ENCODE data around the gene RPL38.

Gene RPL38

GRCh38 chr17:74201948-74202347, 1.5 kb upstream of the RPL38 start:
- no peaks in the 10 kb centered on the region for H3K27me3 ChIP-seq (ENCODE audit: low read length)
- TF ChIP-seq CTCF (IDR thresholded peaks at IDR 0.05; ENCODE audit: insufficient read depth, low read length, poor library complexity, severe bottlenecking) (no peak), EZH2phosphoT487 (conservative IDR thresholded peaks at IDR 0.05; ENCODE audit: low read length) (no peak)
- no peaks in the 10 kb centered on the region for H3K9me3 ChIP-seq (ENCODE audit: insufficient read depth, low read length)
- peaks cover 32% of the 10 kb centered on the region for H3K79me2 ChIP-seq (ENCODE audit: insufficient read depth, low read length)
- H3F3A ChIP-seq (ENCODE audit: insufficient read depth): 0 out of 2 replicates have a peak, but pooled peaks cover 6% of the 10 kb centered on the region
- no peak overlapping the region for H3K27ac ChIP-seq (ENCODE audit: low read depth, low read length)
- H3K9ac ChIP-seq (ENCODE audit: low read length): no peak overlapping the region
- no peaks in the 10 kb centered on the region for H3K9me2 ChIP-seq (replicated peaks; ENCODE audit: insufficient read depth, low read length)
- H2AFZ ChIP-seq (ENCODE audit: low read depth, low read length, severe bottlenecking): no peak overlapping the region
- H4K20me1 ChIP-seq (ENCODE audit: low read depth, low read length): peaks cover 10% of the 10 kb centered on the region; the same call in 1 of the 2 replicates
- H3K36me3 ChIP-seq (ENCODE audit: low read length): peaks cover 17% of the 10 kb centered on the region
- no peak overlapping the region for H3K4me3 ChIP-seq (ENCODE audit: insufficient read depth, low read length, poor library complexity, severe bottlenecking)
- no peak overlapping the region for H3K4me2 ChIP-seq (ENCODE audit: low read depth, low read length, poor library complexity, severe bottlenecking)

- no peak overlapping the region for H3K9ac ChIP-seq (ENCODE audit: low read length)
- H3K27me3 ChIP-seq (ENCODE audit: low read length): no peaks in the 10 kb centered on the region
- H3K27ac ChIP-seq (ENCODE audit: low read depth, low read length): no peak overlapping the region
- H3K9me2 ChIP-seq (replicated peaks; ENCODE audit: insufficient read depth, low read length): no peaks in the 10 kb centered on the region
- H2AFZ ChIP-seq (ENCODE audit: low read depth, low read length, severe bottlenecking): no peak overlapping the region
- no peak overlapping the region for H3K4me3 ChIP-seq (ENCODE audit: insufficient read depth, low read length, poor library complexity, severe bottlenecking)
- H3K9me3 ChIP-seq (ENCODE audit: insufficient read depth, low read length): no peaks in the 10 kb centered on the region
- H3K79me2 ChIP-seq (ENCODE audit: insufficient read depth, low read length): peaks cover 40% of the 10 kb centered on the region
- no peak for TF ChIP-seq EZH2phosphoT487 (conservative IDR thresholded peaks at IDR 0.05; ENCODE audit: low read length)
- TF ChIP-seq CTCF (IDR thresholded peaks at IDR 0.05; ENCODE audit: insufficient read depth, low read length, poor library complexity, severe bottlenecking): no peak
- peaks cover 17% of the 10 kb centered on the region for H3K36me3 ChIP-seq (ENCODE audit: low read length)
- H3K4me2 ChIP-seq (ENCODE audit: low read depth, low read length, poor library complexity, severe bottlenecking): peak overlapping the region; percentile 18
- H3F3A ChIP-seq (ENCODE audit: insufficient read depth): peaks cover 7% of the 10 kb centered on the region; the same call in 1 of the 2 replicates
- peaks cover 15% of the 10 kb centered on the region; the same call in 1 of the 2 replicates for H4K20me1 ChIP-seq (ENCODE audit: low read depth, low read length)
Observed at GRCh38 chr17:74202938-74203337, 540 bp upstream of the RPL38 start.

- Histone ChIP-seq H3K9me3 (ENCODE audit: insufficient read depth, low read length) (no peaks in the 10 kb centered on the region), H4K20me1 (ENCODE audit: low read depth, low read length) (peaks cover 25% of the 10 kb centered on the region; the same call in 1 of the 2 replicates), H3K4me3 (ENCODE audit: insufficient read depth, low read length, poor library complexity, severe bottlenecking) (peak overlapping the region; percentile 95), H3K27ac (ENCODE audit: low read depth, low read length) (peak overlapping the region; percentile 60), H3K79me2 (ENCODE audit: insufficient read depth, low read length) (peaks cover 42% of the 10 kb centered on the region), H3K9me2 (replicated peaks; ENCODE audit: insufficient read depth, low read length) (no peaks in the 10 kb centered on the region), H3K9ac (ENCODE audit: low read length) (peak overlapping the region; percentile 96), H3K4me2 (ENCODE audit: low read depth, low read length, poor library complexity, severe bottlenecking) (peak overlapping the region; percentile 83), H2AFZ (ENCODE audit: low read depth, low read length, severe bottlenecking) (no peak overlapping the region), H3K36me3 (ENCODE audit: low read length) (peaks cover 21% of the 10 kb centered on the region), H3F3A (ENCODE audit: insufficient read depth) (peaks cover 21% of the 10 kb centered on the region; the same call in 1 of the 2 replicates), H3K27me3 (ENCODE audit: low read length) (no peaks in the 10 kb centered on the region)
- TF ChIP-seq CTCF (IDR thresholded peaks at IDR 0.05; ENCODE audit: insufficient read depth, low read length, poor library complexity, severe bottlenecking) (no peak), EZH2phosphoT487 (conservative IDR thresholded peaks at IDR 0.05; ENCODE audit: low read length) (no peak)
Observed at GRCh38 chr17:74204474-74204873, 996 bp downstream of the RPL38 start.

Data from SU-DHL-6 (cell line).